ENCODE measurements around the gene PRDX6. TPM values are rescaled to one million over a fixed set of nuclear protein-coding genes. Genes with fewer than 3 reads are reported as not detected.

Gene PRDX6
- total RNA-seq, 1 donor from 2014 or later, result 163 TPM

GRCh38 chr1:173503391-173503790 lies 26.3 kb downstream of the PRDX6 start:
- DNase-seq (ENCODE audit: low spot score in 2 of 2), result no peak
- intact Hi-C loops (cut with DNase I), result no loop called here
- Histone ChIP-seq H3K27ac (no peak overlapping the region), H3K4me1 (no peaks in the 10 kb centered on the region), H3K36me3 (no peaks in the 10 kb centered on the region), H3K9me3 (no peaks in the 10 kb centered on the region), H3K27me3 (no peaks in the 10 kb centered on the region), H3K4me3 (no peak overlapping the region)
- no peak for TF ChIP-seq CTCF (IDR thresholded peaks at IDR 0.05)

GRCh38 chr1:173504268-173504667 lies 27.1 kb downstream of the PRDX6 start:
- Histone ChIP-seq H3K36me3 (no peaks in the 10 kb centered on the region), H3K4me3 (no peak overlapping the region), H3K27ac (no peak overlapping the region), H3K27me3 (no peaks in the 10 kb centered on the region), H3K9me3 (no peaks in the 10 kb centered on the region), H3K4me1 (no peaks in the 10 kb centered on the region)
- intact Hi-C loops (cut with DNase I), result no loop called here
- no peak for TF ChIP-seq CTCF (IDR thresholded peaks at IDR 0.05)
- DNase-seq (ENCODE audit: low spot score in 2 of 2), result no peak

- no peaks in the 10 kb centered on the region for H3K4me1 ChIP-seq
- no peaks in the 10 kb centered on the region for H3K27me3 ChIP-seq
- H3K27ac ChIP-seq, result no peak overlapping the region
- H3K4me3 ChIP-seq, result no peak overlapping the region
- no peaks in the 10 kb centered on the region for H3K36me3 ChIP-seq
- intact Hi-C loops (cut with DNase I), result no loop called here
- no peak for DNase-seq (ENCODE audit: low spot score in 2 of 2)
- H3K9me3 ChIP-seq, result no peaks in the 10 kb centered on the region
- no peak for TF ChIP-seq CTCF (IDR thresholded peaks at IDR 0.05)
Observed at GRCh38 chr1:173505391-173505790, 28.3 kb downstream of the PRDX6 start.

GRCh38 chr1:173506437-173506836 lies 29.3 kb downstream of the PRDX6 start:
- intact Hi-C loops (cut with DNase I), result no loop called here
- TF ChIP-seq CTCF (IDR thresholded peaks at IDR 0.05), result no peak
- DNase-seq (ENCODE audit: low spot score in 2 of 2), result no peak

GRCh38 chr1:173507205-173507846 lies 30.2 kb downstream of the PRDX6 start:
- Histone ChIP-seq H3K4me3 (no peak overlapping the region), H3K4me1 (no peaks in the 10 kb centered on the region), H3K36me3 (no peaks in the 10 kb centered on the region), H3K27ac (no peak overlapping the region), H3K27me3 (no peaks in the 10 kb centered on the region), H3K9me3 (no peaks in the 10 kb centered on the region)
- intact Hi-C loops (cut with DNase I), result no loop called here
- TF ChIP-seq CTCF (IDR thresholded peaks at IDR 0.05), result no peak
- no peak for DNase-seq (ENCODE audit: low spot score in 2 of 2)

More at GRCh38 chr1:173506437-173506836, 29.3 kb downstream of the PRDX6 start:
- Histone ChIP-seq H3K27ac (no peak overlapping the region), H3K9me3 (no peaks in the 10 kb centered on the region), H3K4me1 (no peaks in the 10 kb centered on the region), H3K27me3 (no peaks in the 10 kb centered on the region), H3K4me3 (no peak overlapping the region), H3K36me3 (no peaks in the 10 kb centered on the region)

- Histone ChIP-seq H3K27me3 (no peaks in the 10 kb centered on the region), H3K9me3 (no peaks in the 10 kb centered on the region), H3K4me3 (no peak overlapping the region), H3K4me1 (no peaks in the 10 kb centered on the region), H3K36me3 (no peaks in the 10 kb centered on the region), H3K27ac (no peak overlapping the region)
- TF ChIP-seq CTCF (IDR thresholded peaks at IDR 0.05), result no peak
- no peak for DNase-seq (ENCODE audit: low spot score in 2 of 2)
- intact Hi-C loops (cut with DNase I), result no loop called here
Observed at GRCh38 chr1:173507847-173508209, 30.7 kb downstream of the PRDX6 start.

Data from ascending aorta (tissue), 2 donors.